OCI-LY3 (cell line): ENCODE results near the gene TBL3.

Experiments
- CTCF ChIP-seq: fragments of 200-600, 300-600 bp; sonication (generic); IDR thresholded peaks from 2 replicates; pipeline ENCODE4 v1.5.1; 2014; ENCODE audit warnings: antibody characterized with exemption, low read length, low read depth
- EZH2phosphoT487 ChIP-seq: fragments of 200-600 bp; shearing (Covaris generic); IDR thresholded peaks from 2 replicates; pipeline ENCODE4 v1.6.1; 2018; ENCODE audit warnings: antibody characterized with exemption, mixed run types, low read depth

GRCh38 chr16:1923299-1924034 lies 48.4 kb upstream of the TBL3 start:
- TF ChIP-seq CTCF (peak; percentile 12; the same call in 1 of the 2 replicates), EZH2phosphoT487 (no peak)
